ENCODE results near the gene POPDC2. TPM values are rescaled to one million over a fixed set of nuclear protein-coding genes. Genes with fewer than 3 reads are reported as not detected.
A peak's percentile ranks its signal among the peaks of the same experiment; 100 is the strongest.

POPDC2 gene
- total and polyA plus RNA-seq, 10 of the 15 experiments (the other 5 are each of a cell fraction or from before 2014, with no cell fraction given), result 1.8 to 12.7 (median 3.5) TPM

DNA sequence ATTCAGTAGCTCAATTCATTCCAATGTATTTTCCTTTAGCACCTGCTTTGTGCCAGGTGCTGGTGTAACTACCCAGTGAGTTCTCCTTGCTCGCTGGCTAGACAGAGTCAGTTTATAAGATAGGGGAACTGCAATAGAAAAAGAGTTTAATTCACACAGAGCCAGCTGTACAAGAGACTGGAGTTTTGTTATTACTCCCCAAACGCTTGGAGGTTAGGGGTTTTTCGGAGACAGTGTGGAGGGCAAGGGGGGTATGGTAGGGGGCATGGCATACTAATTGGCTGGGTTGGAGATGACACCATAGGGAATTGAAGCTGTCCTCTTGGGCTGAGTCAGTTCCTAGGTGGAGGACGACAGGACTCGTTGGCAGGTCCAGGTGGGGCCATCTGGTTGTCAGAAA, 37.0 kb upstream of the POPDC2 start:
- no peak for FAIRE-seq
- Histone ChIP-seq H3K4me3 (no peak overlapping the region), H2AFZ (ENCODE audit: control insufficient read depth, low read depth, low read length) (peak overlapping the region; percentile 76), H3K4me2 (ENCODE audit: control insufficient read depth, insufficient read depth) (peak overlapping the region; percentile 39), H3K27ac (ENCODE audit: control insufficient read depth, insufficient read depth) (peak overlapping the region; percentile 71), H3K79me2 (ENCODE audit: control insufficient read depth, insufficient read depth, low read length) (no peaks in the 10 kb centered on the region; the same call in 1 of the 2 replicates), H3K9me3 (replicated peaks; ENCODE audit: control insufficient read depth, insufficient read depth, low read length) (peaks cover 12% of the 10 kb centered on the region), H3K4me1 (ENCODE audit: control insufficient read depth, insufficient read depth, low read length) (peaks cover 36% of the 10 kb centered on the region), H4K20me1 (ENCODE audit: control insufficient read depth, insufficient read depth) (no peaks in the 10 kb centered on the region), H3K27me3 (replicated peaks in 1 of 2; ENCODE audit: control insufficient read depth in 2 of 2, insufficient read depth in 2 of 2, low read length in 1 of 2) (no peaks in the 10 kb centered on the region), H3K9ac (ENCODE audit: control insufficient read depth, insufficient read depth, low read length) (no peak overlapping the region), H3K36me3 (ENCODE audit: control insufficient read depth in 2 of 2, insufficient read depth in 2 of 2, low read length in 1 of 2) (no peaks in the 10 kb centered on the region)
- SMC1A ChIA-PET (ENCODE audit: uncharacterized antibody, unreplicated experiment), result interaction anchor here (0.8 to 10.7 kb wide), 8 partner anchors 9 to 450 kb away, joined by 3 to 106 read pairs (median 5); partner anchors contain the start of gene COX17
- peak; percentile 88 for ATAC-seq
- in situ Hi-C loops (cut with MboI) (loop anchor here (25.0 kb wide), 1 partner anchor 410 kb away; the partner anchor contains the start of gene ARHGAP31), intact Hi-C loops (cut with micrococcal nuclease; ENCODE audit: unreplicated experiment) (loop anchor here (1.0 kb wide), 1 partner anchor 97 kb away; no protein-coding TSS in a partner anchor)
- WGBS (ENCODE audit: insufficient coverage, insufficient replicate concordance, low lambda C conversion rate, missing lambda C conversion rate), result under 1% methylated on average over 5 of the region's 5 CpGs
- CTCF ChIA-PET, result interaction anchor here (0.7 to 11.0 kb wide), 4 partner anchors 17 to 233 kb away, joined by 3 to 167 read pairs (median 19); partner anchors contain the start of genes COX17 and TMEM39A
- RAD21 ChIA-PET (ENCODE audit: unreplicated experiment), result interaction anchor here (1.3 to 3.6 kb wide), 3 partner anchors 16 to 97 kb away, joined by 3 to 18 read pairs (median 11); no protein-coding TSS in a partner anchor
- peak; percentile 80 for DNase-seq (ENCODE audit: low read depth, low spot score)
- POLR2A ChIA-PET, result interaction anchor here (0.7 to 1.8 kb wide), 5 partner anchors 15 to 396 kb away, joined by 3 to 10 read pairs (median 5); no protein-coding TSS in a partner anchor
- no TSS peak for BruUV-seq (replicated peaks)
- TF ChIP-seq RB1 (IDR thresholded peaks at IDR 0.05; ENCODE audit: borderline replicate concordance), result no peak
- no peak for TF ChIP-seq PML (IDR thresholded peaks at IDR 0.05; ENCODE audit: low read length)
- 0 out of 2 replicates have a peak, but pooled peaks have one; percentile 43 for TF ChIP-seq CHD2 (IDR thresholded peaks at IDR 0.05; ENCODE audit: borderline replicate concordance, low read depth, low read length)
- peak; percentile 81 for TF ChIP-seq ATF2 (IDR thresholded peaks at IDR 0.05; ENCODE audit: low read length)
- no peak for TF ChIP-seq CEBPB (IDR thresholded peaks at IDR 0.05; ENCODE audit: borderline replicate concordance in 1 of 2, low read depth in 2 of 2, low read length in 2 of 2)
- no peak for TF ChIP-seq MYC (IDR thresholded peaks at IDR 0.05; ENCODE audit: insufficient read depth, insufficient read length, insufficient replicate concordance, low read length, severe bottlenecking)
- 0 out of 2 replicates have a peak, but pooled peaks have one; percentile 10 for TF ChIP-seq MEF2A (IDR thresholded peaks at IDR 0.05; ENCODE audit: insufficient read depth, low read depth, low read length)
- TF ChIP-seq POLR2AphosphoS2 (IDR thresholded peaks at IDR 0.05; ENCODE audit: low read depth, low read length), result no peak
- TF ChIP-seq, protein P1, sequence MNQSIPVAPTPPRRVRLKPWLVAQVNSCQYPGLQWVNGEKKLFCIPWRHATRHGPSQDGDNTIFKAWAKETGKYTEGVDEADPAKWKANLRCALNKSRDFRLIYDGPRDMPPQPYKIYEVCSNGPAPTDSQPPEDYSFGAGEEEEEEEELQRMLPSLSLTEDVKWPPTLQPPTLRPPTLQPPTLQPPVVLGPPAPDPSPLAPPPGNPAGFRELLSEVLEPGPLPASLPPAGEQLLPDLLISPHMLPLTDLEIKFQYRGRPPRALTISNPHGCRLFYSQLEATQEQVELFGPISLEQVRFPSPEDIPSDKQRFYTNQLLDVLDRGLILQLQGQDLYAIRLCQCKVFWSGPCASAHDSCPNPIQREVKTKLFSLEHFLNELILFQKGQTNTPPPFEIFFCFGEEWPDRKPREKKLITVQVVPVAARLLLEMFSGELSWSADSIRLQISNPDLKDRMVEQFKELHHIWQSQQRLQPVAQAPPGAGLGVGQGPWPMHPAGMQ (IDR thresholded peaks at IDR 0.05; ENCODE audit: borderline replicate concordance), result no peak
- no peak for TF ChIP-seq TBL1XR1 (IDR thresholded peaks at IDR 0.05; ENCODE audit: low read depth, low read length)
- TF ChIP-seq YY1 (IDR thresholded peaks at IDR 0.05; ENCODE audit: low read depth, low read length), result no peak
- peak; percentile 83; the same call in 1 of the 3 replicates for TF ChIP-seq POU2F2 (IDR thresholded peaks at IDR 0.05; ENCODE audit: borderline replicate concordance, low read depth, low read length)
- TF ChIP-seq IRF3 (IDR thresholded peaks at IDR 0.05), result no peak
- TF ChIP-seq NFYB (IDR thresholded peaks at IDR 0.05; ENCODE audit: insufficient read depth, low read depth, low read length), result 0 out of 2 replicates have a peak, but pooled peaks have one; percentile 16
- TF ChIP-seq TARDBP (IDR thresholded peaks at IDR 0.05; ENCODE audit: borderline replicate concordance), result no peak
- TF ChIP-seq BACH1 (IDR thresholded peaks at IDR 0.05; ENCODE audit: borderline replicate concordance), result no peak
- TF ChIP-seq ETV6 (conservative IDR thresholded peaks at IDR 0.05 in 1 of 2, IDR thresholded peaks at IDR 0.05 in 1 of 2; ENCODE audit: borderline replicate concordance in 1 of 2, low read depth in 1 of 2), result peak in 1 of 2 experiments; percentile 50; a peak in 1 of 4 replicates
- TF ChIP-seq MTA3 (IDR thresholded peaks at IDR 0.05; ENCODE audit: borderline replicate concordance, low read length), result no peak
- TF ChIP-seq IKZF1 (conservative IDR thresholded peaks at IDR 0.05), result peak; percentile 81
- TF ChIP-seq IRF4 (IDR thresholded peaks at IDR 0.05; ENCODE audit: low read depth, low read length), result peak; percentile 65; the same call in 1 of the 2 replicates
